Measurements from ENCODE around the gene ZNF655. TPM values are rescaled to one million over a fixed set of nuclear protein-coding genes. Genes with fewer than 3 reads are reported as not detected.

The ZNF655 gene
- total and polyA plus RNA-seq, 2 of the 8 experiments (the other 6 are each of a cell fraction or from before 2014, with no cell fraction given) = 27.1 to 37.8 TPM

GRCh38 chr7:99606531-99606930, 48.1 kb downstream of the ZNF655 start (continued):
- no peak for TF ChIP-seq CHD7 (IDR thresholded peaks at IDR 0.05; ENCODE audit: insufficient replicate concordance, low read length)
- no peak for TF ChIP-seq HDAC6 (IDR thresholded peaks at IDR 0.05; ENCODE audit: low read depth, low read length)
- TF ChIP-seq TAF7 (optimal IDR thresholded peaks at IDR 0.05; ENCODE audit: borderline replicate concordance, low read depth, low read length) = no peak
- no peak for TF ChIP-seq MAFK (IDR thresholded peaks at IDR 0.05; ENCODE audit: low read depth, low read length)
- no peak for TF ChIP-seq CHD2 (IDR thresholded peaks at IDR 0.05; ENCODE audit: low read length)
- TF ChIP-seq RFX5 (IDR thresholded peaks at IDR 0.05; ENCODE audit: borderline replicate concordance, low read depth, low read length) = no peak
- TF ChIP-seq RBBP5 (IDR thresholded peaks at IDR 0.05; ENCODE audit: borderline replicate concordance, low read depth, low read length) = no peak
- TF ChIP-seq TCF12 (IDR thresholded peaks at IDR 0.05; ENCODE audit: low read depth, low read length) = no peak

Data from H1 (cell line).